SK-N-SH (cell line): ENCODE results near the gene NR6A1. TPM values are rescaled to one million over a fixed set of nuclear protein-coding genes. Genes with fewer than 3 reads are reported as not detected.

Source experiments
- CTCF ChIA-PET: fragments of 300-600, 350-600 bp; formaldehyde crosslinking; extraction: SDS; loops from one replicate; lab custom pipeline; 2021; lab: Yijun Ruan, JAX
- POLR2A ChIA-PET: fragments of 350-600 bp; sonication (Branson Sonifier 250); formaldehyde crosslinking; extraction: SDS; loops from one replicate; lab custom pipeline; 2020; ENCODE audit warnings: antibody characterized with exemption, inconsistent platforms; lab: Yijun Ruan, JAX
- DNase-seq: peaks from one replicate; pipeline ENCODE4 v3.0.0; 2012
- H2AFZ ChIP-seq: fragments of 200-600 bp; sonication (generic); 2 replicates; pipeline ENCODE4 v1.8.1; 2016; ENCODE audit warnings: antibody characterized with exemption, mild to moderate bottlenecking, low read depth
- H3F3A ChIP-seq: fragments of 200-600 bp; sonication (generic); replicated peaks from 2 replicates; pipeline ENCODE3; 2016; ENCODE audit warnings: antibody characterized with exemption, mild to moderate bottlenecking; ENCODE audit not compliant: insufficient read depth
- H3K27ac ChIP-seq, 2 experiments: fragments of 200-500 bp in 1 of 2; fragments of 200-600 bp in 1 of 2; sonication (Bioruptor generic) in 1 of 2; sonication (generic), shearing (Covaris generic) in 1 of 2; 2 replicates each; pipeline versions ENCODE4 v1.5.1 to v1.6.1; 2014 to 2016; ENCODE audit warnings: low read depth in 2 of 2, inconsistent platforms in 1 of 2, low read length in 1 of 2, mild to moderate bottlenecking in 1 of 2, mixed read lengths in 1 of 2
- H3K27me3 ChIP-seq: fragments of 200-600 bp; sonication (generic), shearing (Covaris generic); 2 replicates; pipeline ENCODE4 v1.6.1; 2016; ENCODE audit warnings: mixed run types; ENCODE audit not compliant: insufficient read depth
- H3K36me3 ChIP-seq, 2 experiments: fragments of 200-500 bp in 1 of 2; fragments of 200-600 bp in 1 of 2; sonication (Bioruptor generic) in 1 of 2; sonication (generic) in 1 of 2; replicated peaks in 1 of 2; 2 replicates each; pipeline versions ENCODE3 to v1.5.1; 2014 to 2016; ENCODE audit warnings: low read length in 1 of 2, mild to moderate bottlenecking in 1 of 2; ENCODE audit not compliant: insufficient read depth in 2 of 2, control insufficient read depth in 1 of 2
- H3K4me1 ChIP-seq, 2 experiments: fragments of 200-500 bp in 1 of 2; fragments of 200-600 bp in 1 of 2; sonication (Bioruptor generic) in 1 of 2; sonication (generic), shearing (Covaris generic) in 1 of 2; 2 replicates each; pipeline versions ENCODE4 v1.5.1 to v1.6.1; 2014 to 2016; ENCODE audit warnings: low read depth in 1 of 2, low read length in 1 of 2, mixed run types in 1 of 2; ENCODE audit not compliant: insufficient read depth in 2 of 2, control insufficient read depth in 1 of 2
- H3K4me2 ChIP-seq: fragments of 200-600 bp; sonication (generic), shearing (Covaris generic); 2 replicates; pipeline ENCODE4 v1.6.1; 2017; ENCODE audit warnings: mixed run types
- H3K4me3 ChIP-seq, 2 experiments: fragments of 200-500 bp in 1 of 2; fragments of 200-600 bp in 1 of 2; sonication (Bioruptor generic) in 1 of 2; sonication (generic), shearing (Covaris generic) in 1 of 2; 2 replicates each; pipeline versions ENCODE4 v1.5.1 to v1.8.1; 2014 to 2016; ENCODE audit warnings: low read depth in 2 of 2, inconsistent platforms in 1 of 2, low read length in 1 of 2, mild to moderate bottlenecking in 1 of 2, mixed read lengths in 1 of 2, moderate library complexity in 1 of 2
- H3K79me2 ChIP-seq: fragments of 200-600 bp; sonication (generic); 2 replicates; pipeline ENCODE4 v1.8.1; 2017; ENCODE audit warnings: mild to moderate bottlenecking; ENCODE audit not compliant: insufficient read depth
- H3K9ac ChIP-seq: fragments of 200-600 bp; sonication (generic); 2 replicates; pipeline ENCODE4 v1.6.1; 2017; ENCODE audit warnings: mixed run types
- H3K9me2 ChIP-seq: fragments of 200-600 bp; sonication (generic); 2 replicates; pipeline ENCODE4 v1.6.1; 2017; ENCODE audit warnings: mixed run types
- H3K9me3 ChIP-seq: fragments of 200-600 bp; sonication (generic); 2 replicates; pipeline ENCODE4 v1.6.1; 2017; ENCODE audit warnings: mixed run types, mild to moderate bottlenecking, moderate library complexity
- H4K20me1 ChIP-seq: fragments of 200-600 bp; sonication (generic); 2 replicates; pipeline ENCODE4 v1.6.1; 2017; ENCODE audit warnings: mild to moderate bottlenecking, mixed run types; ENCODE audit not compliant: insufficient read depth
- EP300 ChIP-seq, 2 experiments: IDR thresholded peaks; 2 replicates each; pipeline versions ENCODE4 v1.4.0 to v1.6.1; 2012; ENCODE audit warnings: borderline replicate concordance in 1 of 2, low read depth in 1 of 2, low read length in 1 of 2
- FOXJ3 ChIP-seq: sonication (generic); formaldehyde crosslinking; IDR thresholded peaks from 2 replicates; pipeline ENCODE4 v1.5.1; 2020; ENCODE audit warnings: mild to moderate bottlenecking, missing genetic modification reagents
- JUND ChIP-seq: IDR thresholded peaks from 2 replicates; pipeline ENCODE4 v1.4.0; 2012
- NFIC ChIP-seq: IDR thresholded peaks from 2 replicates; pipeline ENCODE4 v1.4.0; 2012; ENCODE audit warnings: borderline replicate concordance
- PBX3 ChIP-seq: IDR thresholded peaks from 2 replicates; pipeline ENCODE4; 2012
- POLR2AphosphoS5 ChIP-seq: IDR thresholded peaks from 2 replicates; pipeline ENCODE4 v1.6.1; 2012; ENCODE audit warnings: low read depth, low read length
- REST ChIP-seq: IDR thresholded peaks from 2 replicates; pipeline ENCODE4 v1.6.1; 2012; ENCODE audit warnings: mild to moderate bottlenecking, low read depth, low read length, moderate library complexity
- RXRA ChIP-seq: IDR thresholded peaks from 2 replicates; pipeline ENCODE4 v1.4.0; 2012; ENCODE audit warnings: low read depth, mild to moderate bottlenecking, borderline replicate concordance
- TCF12 ChIP-seq: IDR thresholded peaks from 2 replicates; pipeline ENCODE4 v1.4.0; 2012
- YY1 ChIP-seq: IDR thresholded peaks from 2 replicates; pipeline ENCODE4 v1.4.0; 2012; ENCODE audit warnings: low read depth, mild to moderate bottlenecking
- WGBS: methylation state at CpG from one replicate; pipeline ENCODE4 v1.1.6; 2017; ENCODE audit warnings: low lambda C conversion rate; 5-methylcytosine and 5-hydroxymethylcytosine counted together
- polyA plus RNA-seq, 3 experiments: library from polyadenylated mRNA; depleted of rRNA; stranded (reverse); fragments of >200 nt; gene quantifications; 2 replicates each; pipeline ENCODE4 v1.2.3, GENCODE V29; 2012
- TF ChIP-seq, protein P1 (sequence below): fragments of 150-350 bp; IDR thresholded peaks from 2 replicates; pipeline ENCODE4 v1.6.1; 2017; ENCODE audit warnings: antibody characterized with exemption, low read length, low read depth, borderline replicate concordance

NR6A1 gene
- polyA plus RNA-seq, 1 of the 3 experiments (the other 2 are of a cell fraction) = 1.2 TPM

DNA sequence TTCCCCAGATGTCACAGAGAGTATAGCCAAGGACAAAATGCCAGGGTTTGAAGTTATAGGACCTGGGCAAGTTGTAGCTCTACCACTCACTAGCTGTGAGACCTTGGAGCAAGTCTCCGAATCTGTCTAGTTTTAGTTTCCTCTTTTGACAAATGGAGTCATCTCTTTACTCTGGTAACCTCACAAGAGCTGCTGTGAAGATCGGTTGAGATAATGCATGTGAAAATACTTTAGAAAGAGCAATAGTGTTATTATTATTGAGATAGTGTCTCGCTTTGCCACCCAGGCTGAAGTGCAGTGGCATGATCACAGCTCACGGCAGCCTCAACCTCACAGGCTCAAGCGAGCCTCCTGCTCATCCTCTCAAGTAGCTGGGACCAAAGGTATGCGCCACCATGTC lies 146.0 kb downstream of the NR6A1 start (continued):
- TF ChIP-seq RXRA = no peak
- TF ChIP-seq, protein P1, sequence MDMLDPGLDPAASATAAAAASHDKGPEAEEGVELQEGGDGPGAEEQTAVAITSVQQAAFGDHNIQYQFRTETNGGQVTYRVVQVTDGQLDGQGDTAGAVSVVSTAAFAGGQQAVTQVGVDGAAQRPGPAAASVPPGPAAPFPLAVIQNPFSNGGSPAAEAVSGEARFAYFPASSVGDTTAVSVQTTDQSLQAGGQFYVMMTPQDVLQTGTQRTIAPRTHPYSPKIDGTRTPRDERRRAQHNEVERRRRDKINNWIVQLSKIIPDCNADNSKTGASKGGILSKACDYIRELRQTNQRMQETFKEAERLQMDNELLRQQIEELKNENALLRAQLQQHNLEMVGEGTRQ = no peak

DNA sequence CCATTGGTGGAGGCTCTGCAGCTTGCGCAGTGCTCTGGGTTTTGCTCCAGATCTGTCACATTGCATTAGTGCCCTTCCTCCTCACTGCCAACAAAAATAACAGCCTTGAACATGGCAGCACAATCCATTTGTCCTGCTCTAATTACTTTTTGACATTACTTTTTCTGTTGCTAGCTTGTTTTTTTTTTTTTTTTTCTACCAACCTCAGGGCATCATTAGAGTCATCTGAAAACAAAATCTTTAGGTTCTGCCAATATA lies 146.4 kb downstream of the NR6A1 start:
- peaks cover 11 to 29% of the 10 kb centered on the region in 2 experiments for H3K4me1 ChIP-seq
- no peaks in the 10 kb centered on the region for H3K36me3 ChIP-seq
- peaks cover 3% of the 10 kb centered on the region; the same call in 1 of the 2 replicates for H3K79me2 ChIP-seq
- H4K20me1 ChIP-seq = no peaks in the 10 kb centered on the region
- no peak overlapping the region for H2AFZ ChIP-seq
- H3K9me2 ChIP-seq = no peaks in the 10 kb centered on the region
- H3K9ac ChIP-seq = no peak overlapping the region
- peak; percentile 60 for DNase-seq
- no peak overlapping the region for H3K4me3 ChIP-seq
- peak overlapping the region; percentile 14; the same call in 1 of the 2 replicates for H3K4me2 ChIP-seq
- no peaks in the 10 kb centered on the region for H3K27me3 ChIP-seq
- peaks cover 15% of the 10 kb centered on the region for H3F3A ChIP-seq
- no peaks in the 10 kb centered on the region for H3K9me3 ChIP-seq
- 88% methylated on average over 1 of the region's 1 CpG for WGBS
- ChIA-PET CTCF (interaction anchor here (0.8 to 7.0 kb wide), 11 partner anchors 10 to 150 kb away, joined by 3 to 60 read pairs (median 3); no protein-coding TSS in a partner anchor), POLR2A (interaction anchor here (1.0 to 2.3 kb wide), 2 partner anchors 34 to 36 kb away, joined by 3 to 17 read pairs; no protein-coding TSS in a partner anchor)
- H3K27ac ChIP-seq = peak overlapping the region; percentile 47 to 92; a peak in 3 of 4 replicates
- peak; percentile 68 for TF ChIP-seq TCF12
- peak; percentile 28; the same call in 1 of the 2 replicates for TF ChIP-seq JUND
- TF ChIP-seq, protein P1 = no peak
- TF ChIP-seq FOXJ3 (CRISPR knock-in tag) = peak; percentile 58; the same call in 1 of the 2 replicates
- peak; percentile 93 for TF ChIP-seq PBX3
- TF ChIP-seq NFIC = peak; percentile 38; the same call in 1 of the 2 replicates
- no peak for TF ChIP-seq YY1
- peak; percentile 26 to 81; a peak in 3 of 4 replicates for TF ChIP-seq EP300 (IDR thresholded peaks at IDR 0.05; ENCODE audit: borderline replicate concordance in 1 of 2, low read depth in 1 of 2, low read length in 1 of 2)
- TF ChIP-seq REST = no peak
- TF ChIP-seq POLR2AphosphoS5 = peak; percentile 35; the same call in 1 of the 2 replicates
